SW 1271 (cell line): ENCODE data around the gene SDR39U1.

ENCODE experiments used
- DNase-seq, 2 experiments: peaks; one replicate each; lab custom pipeline; 2025; lab: John Stamatoyannopoulos, UW

Gene SDR39U1

GRCh38 chr14:24390701-24391468 lies 51.7 kb downstream of the SDR39U1 start:
- no peak for DNase-seq
